PC-3 (cell line): ENCODE results near the gene PVALEF.

Source experiments
- EZH2 ChIP-seq: fragments of 300-600 bp; sonication (generic); IDR thresholded peaks from one replicate; pipeline ENCODE4 v1.6.1; 2017; ENCODE audit warnings: antibody characterized with exemption, mild to moderate bottlenecking, low read length; ENCODE audit not compliant: unreplicated experiment
- EZH2phosphoT487 ChIP-seq: fragments of 300-600 bp; sonication (generic); IDR thresholded peaks from 2 replicates; pipeline ENCODE4 v1.6.1; 2018; ENCODE audit warnings: mild to moderate bottlenecking, antibody characterized with exemption, low read length, borderline replicate concordance
- TF ChIP-seq, protein P1 (sequence below): fragments of 300-600 bp; sonication (generic); conservative IDR thresholded peaks from 2 replicates; pipeline ENCODE4 v1.5.1; 2017; ENCODE audit warnings: antibody characterized with exemption, low read depth, mild to moderate bottlenecking, low read length

DNA sequence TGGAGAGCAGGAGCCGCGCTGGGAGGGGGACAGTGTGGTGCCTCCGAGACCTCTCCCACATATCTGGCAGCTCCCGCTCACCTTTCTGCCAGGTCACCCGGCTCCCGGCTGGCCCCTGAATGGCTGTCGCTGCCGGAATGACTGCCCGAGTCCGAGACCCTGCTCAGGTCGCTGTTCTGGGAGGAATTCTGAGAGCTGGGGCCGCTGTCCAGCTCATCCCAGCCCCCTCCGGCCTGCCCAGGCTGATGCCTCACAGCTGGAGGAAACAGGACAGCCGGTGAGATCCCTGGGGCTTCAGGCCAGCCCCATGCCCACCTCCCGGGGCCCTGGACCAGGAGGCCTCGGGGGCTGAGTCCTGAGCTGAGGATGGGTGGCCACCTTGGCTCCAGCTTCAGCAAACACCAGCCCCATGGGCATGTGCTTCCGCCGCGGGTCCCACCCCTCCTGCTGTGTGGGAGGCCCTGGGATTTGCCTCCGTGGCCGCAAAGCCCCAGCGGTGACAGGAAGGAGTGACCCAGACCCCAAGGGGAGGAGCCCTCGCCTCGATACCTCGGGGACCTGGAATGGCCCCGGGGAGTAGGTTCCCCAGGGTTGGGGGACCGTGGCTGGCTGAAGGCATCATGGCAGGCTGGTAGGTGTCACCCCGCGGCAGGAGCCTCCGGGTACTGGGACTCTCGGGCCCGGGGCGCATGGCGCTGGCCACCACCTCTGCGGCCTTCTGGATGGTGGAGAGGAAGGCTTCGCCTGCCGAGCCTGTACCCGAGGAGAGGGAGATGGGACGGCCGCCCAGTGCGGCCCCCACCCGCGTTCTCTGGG lies 66.7 kb downstream of the PVALEF start:
- TF ChIP-seq, protein P1, sequence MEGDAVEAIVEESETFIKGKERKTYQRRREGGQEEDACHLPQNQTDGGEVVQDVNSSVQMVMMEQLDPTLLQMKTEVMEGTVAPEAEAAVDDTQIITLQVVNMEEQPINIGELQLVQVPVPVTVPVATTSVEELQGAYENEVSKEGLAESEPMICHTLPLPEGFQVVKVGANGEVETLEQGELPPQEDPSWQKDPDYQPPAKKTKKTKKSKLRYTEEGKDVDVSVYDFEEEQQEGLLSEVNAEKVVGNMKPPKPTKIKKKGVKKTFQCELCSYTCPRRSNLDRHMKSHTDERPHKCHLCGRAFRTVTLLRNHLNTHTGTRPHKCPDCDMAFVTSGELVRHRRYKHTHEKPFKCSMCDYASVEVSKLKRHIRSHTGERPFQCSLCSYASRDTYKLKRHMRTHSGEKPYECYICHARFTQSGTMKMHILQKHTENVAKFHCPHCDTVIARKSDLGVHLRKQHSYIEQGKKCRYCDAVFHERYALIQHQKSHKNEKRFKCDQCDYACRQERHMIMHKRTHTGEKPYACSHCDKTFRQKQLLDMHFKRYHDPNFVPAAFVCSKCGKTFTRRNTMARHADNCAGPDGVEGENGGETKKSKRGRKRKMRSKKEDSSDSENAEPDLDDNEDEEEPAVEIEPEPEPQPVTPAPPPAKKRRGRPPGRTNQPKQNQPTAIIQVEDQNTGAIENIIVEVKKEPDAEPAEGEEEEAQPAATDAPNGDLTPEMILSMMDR = no peak
- TF ChIP-seq EZH2 (no peak), EZH2phosphoT487 (no peak)
